Measurements from ENCODE around the gene OGFR.

Gene OGFR

DNA sequence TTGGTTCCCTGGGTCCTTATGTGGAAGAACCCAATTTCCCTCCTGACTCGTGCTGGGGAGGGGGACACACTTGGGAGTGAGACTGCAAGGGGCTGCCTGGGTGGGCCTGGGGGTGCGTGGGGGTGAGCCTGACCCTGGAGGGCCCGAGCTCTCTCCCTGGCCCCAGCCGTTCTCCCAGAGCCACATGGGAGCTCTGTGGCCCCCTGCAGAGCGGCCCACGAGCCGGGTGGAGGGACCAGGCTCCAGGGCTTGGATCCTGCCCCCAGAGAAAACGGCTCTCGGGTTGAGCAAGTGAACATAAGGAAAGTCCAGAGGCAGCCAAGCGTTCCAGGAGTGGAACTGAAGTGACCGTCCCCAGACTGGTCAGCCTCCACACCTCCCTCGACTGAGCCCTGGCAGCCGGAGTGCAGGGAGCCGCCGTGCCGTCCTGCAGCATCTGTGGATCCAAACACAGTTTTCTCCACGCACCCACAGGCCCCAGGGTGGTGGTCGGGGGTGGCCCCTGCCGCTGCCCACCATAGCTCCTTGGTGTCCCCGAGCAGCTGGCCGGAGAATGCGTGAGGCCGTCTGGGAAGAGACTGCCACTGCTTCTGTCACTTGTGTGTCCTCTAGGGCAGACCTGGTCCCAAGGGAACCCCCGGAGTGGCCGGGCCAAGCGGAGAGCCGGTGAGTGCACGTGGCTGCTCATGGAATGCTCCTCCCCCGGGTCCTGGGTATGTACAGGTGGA is 22.8 kb downstream of the OGFR start:
- DNase-seq: no peak

DNA sequence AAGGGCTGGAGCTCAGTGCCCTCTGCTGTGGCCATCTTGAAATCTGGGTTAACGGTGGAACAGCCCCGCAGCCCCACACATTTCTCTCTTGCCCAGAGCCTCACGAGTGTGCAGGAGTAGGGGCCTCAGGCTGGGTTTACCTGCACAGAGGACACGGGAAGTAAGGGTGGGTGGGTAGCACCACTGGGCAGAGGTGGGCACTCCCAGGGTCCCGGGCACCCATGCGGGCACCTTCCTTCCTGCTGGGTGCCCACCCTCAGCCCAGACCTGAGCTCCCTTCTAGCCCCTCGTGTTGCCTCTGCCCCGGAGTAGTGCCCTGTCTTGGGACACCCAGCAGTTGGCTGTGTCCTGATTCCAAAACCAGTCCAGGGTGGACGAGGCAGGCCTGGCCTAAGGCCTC is 23.4 kb downstream of the OGFR start:
- DNase-seq: no peak

DNA sequence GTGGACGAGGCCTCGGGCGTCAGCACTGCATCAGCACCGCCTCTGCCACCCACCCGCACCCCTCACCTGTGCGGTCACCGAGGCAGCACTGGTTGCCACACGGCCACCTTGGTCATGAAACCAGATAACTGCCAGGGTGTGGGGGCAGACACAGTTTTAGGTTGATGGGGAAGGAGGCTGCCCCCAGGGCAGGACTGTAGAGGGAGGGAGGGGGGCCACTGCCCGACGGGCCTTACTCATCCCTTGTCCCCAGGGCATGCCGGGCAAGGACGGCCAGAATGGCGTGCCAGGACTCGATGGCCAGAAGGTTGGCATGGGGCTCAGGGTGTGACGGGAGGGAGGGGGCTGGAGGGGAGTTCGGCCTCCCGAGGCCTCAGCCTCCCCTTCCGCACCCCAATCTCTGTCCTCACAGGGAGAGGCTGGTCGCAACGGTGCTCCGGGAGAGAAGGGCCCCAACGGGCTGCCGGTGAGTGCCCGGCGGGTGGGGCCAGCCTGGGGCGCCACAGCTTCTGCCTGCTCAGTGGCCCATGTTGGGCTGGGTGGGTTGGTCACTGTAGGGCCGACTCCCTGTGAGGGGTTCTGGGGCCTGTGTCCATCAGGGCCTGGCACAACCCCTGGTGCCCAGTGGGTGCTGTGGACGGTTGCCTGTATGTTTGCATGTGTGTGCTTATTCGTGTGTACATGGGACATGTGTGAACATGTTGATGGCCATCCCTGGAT is 24.0 kb downstream of the OGFR start:
- DNase-seq: no peak

DNA sequence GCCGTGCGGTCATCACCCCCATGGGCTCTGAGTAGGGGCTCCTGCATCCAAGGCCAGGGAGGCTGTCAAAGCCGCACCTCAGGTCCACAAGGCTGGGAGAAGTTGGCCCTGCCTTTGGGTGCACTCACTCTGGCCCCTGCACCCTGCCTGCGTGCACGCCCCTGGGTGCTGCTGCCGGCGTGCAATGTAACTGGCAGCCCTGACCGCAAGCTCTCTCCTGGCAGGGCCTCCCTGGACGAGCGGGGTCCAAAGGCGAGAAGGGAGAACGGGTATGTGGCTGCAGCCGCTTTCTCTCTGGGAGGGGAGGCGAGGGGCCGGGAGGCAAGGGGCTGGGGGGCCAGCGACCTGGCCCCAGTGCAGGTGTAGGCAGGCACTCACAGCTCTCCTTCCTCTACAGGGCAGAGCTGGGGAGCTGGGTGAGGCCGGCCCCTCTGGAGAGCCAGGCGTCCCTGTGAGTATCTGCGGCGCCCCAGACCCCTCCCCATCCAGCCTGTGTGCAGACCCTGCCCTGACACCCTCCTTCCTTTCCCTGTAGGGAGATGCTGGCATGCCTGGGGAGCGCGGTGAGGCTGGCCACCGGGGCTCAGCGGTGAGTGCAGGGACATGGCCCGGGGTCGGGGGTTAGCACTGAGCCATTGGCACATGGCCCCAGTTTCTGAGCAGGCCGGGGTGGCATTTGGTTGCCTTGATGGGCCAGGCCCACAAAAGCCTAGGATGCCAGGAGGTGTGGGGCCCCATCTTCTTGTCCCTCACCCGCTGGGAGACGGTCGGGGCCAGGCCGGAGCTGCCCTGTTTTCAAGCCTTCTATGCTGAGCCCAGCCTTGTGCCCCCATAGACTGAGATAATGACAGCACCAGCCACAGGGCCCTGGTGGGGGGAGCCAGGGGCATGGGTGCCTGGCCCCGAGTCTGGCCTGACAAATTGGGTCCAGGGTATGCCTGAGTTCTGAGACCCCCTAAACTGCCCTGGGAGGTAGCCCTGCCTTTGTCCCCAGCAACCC is 24.9 kb downstream of the OGFR start:
- no peak for DNase-seq

DNA sequence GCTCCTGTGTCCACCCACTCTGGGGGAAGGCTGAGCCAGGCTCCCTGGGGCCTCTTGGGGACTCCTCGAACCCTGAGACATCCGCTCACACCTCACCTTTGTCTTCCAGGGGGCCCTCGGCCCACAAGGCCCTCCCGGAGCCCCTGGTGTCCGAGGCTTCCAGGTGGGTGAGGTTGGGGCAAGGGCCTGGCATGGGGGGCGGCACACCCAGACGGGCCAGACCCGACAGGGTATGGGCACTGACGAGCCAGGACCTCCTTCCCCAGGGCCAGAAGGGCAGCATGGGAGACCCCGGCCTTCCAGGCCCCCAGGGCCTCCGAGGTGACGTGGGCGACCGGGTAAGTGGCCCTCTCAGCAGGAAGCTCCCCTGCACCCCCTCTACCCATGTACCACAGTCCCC is 25.6 kb downstream of the OGFR start:
- DNase-seq: no peak

DNA sequence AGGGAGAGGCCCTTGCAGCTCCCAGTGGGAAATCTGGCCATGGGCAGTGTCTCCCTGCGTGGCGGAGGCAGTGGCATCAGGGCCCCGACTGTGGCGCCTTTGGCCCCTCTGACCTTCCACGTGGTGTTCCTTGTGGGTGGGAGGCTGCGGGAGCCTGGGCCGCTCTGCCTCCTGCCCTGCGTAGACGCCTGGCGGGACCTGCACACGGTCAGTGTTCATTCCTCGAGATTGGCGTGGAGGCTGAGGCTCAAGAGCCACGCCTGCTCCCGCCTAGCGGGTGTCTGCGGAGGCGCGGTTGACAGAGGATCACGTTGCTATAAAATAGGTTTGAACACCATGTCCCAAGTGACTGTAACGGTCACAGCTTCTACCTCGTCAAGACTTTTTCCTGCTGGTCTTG is 26.2 kb downstream of the OGFR start:
- DNase-seq: no peak

DNA sequence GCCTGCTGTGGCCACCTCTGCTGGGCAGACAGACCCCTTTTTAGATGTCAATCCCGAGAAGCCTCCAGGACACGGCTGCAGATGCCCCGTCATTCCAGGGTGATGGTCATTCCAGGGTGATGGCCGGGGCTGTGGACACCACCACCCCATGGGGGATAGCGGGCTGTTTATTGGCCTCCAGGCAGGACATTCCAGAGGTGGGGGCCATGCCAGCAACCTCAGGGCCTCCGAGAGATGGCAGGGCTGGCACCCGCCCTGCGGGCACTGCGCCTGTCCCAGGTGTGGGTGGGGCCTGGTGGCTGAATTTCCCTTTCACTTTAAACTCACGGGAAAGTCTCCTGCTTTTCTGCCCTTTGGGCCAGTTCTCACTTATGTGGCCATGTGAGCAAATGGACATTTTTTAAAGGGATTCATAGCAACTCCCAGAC is 26.7 kb downstream of the OGFR start:
- no peak for DNase-seq

DNA sequence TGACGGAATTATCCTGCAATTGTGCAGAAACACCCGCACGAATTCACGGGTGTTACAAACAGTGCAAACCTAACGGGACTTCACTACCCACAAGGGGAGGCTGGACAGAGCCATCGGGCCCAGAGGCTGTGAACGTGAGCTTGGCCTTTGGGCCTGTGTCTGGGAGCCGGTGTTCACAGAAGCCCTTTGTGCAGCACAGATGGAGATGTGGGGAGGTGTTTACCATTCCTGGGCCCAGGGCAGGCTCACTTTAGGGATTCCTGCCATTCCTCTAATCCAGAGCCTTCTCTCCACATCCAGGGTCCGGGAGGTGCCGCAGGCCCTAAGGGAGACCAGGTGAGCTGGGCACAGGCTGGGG is 27.2 kb downstream of the OGFR start:
- DNase-seq: no peak

DNA sequence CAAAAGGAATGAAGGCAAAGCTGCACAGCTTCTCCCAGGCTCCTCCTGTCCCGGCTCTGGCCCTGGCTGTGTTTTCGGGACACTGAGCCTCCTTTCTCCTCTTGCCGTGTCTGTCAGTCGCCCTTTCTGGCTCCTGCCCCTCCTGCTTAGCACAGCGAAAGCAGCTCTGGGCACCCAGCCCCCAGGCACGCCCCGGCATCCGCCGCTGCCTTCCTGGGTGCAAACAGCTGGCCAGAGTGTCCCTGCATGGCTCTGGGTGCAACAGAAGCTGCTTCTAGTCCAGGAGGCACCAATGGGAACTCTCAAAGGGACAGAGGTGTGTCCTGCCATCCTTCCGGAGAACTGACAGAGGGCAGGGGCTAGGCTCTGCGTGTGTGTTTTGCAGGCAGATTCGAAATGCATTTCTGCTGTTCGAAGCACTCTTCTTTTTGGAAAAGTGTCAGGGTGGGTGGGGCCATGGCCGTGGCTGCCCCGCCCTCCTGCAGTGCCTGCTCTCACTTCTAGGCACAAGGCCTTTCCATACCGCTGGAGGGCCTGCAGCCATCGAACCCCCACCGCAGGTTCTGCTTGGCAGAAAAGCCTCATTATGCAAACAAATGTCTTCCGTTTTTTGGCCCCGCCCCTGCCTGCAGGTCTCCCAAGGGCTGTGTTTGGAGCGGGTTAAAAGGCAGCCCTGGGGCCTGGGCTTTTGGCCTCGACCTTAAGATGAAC is 27.7 kb downstream of the OGFR start:
- peak; percentile 87 for DNase-seq

DNA sequence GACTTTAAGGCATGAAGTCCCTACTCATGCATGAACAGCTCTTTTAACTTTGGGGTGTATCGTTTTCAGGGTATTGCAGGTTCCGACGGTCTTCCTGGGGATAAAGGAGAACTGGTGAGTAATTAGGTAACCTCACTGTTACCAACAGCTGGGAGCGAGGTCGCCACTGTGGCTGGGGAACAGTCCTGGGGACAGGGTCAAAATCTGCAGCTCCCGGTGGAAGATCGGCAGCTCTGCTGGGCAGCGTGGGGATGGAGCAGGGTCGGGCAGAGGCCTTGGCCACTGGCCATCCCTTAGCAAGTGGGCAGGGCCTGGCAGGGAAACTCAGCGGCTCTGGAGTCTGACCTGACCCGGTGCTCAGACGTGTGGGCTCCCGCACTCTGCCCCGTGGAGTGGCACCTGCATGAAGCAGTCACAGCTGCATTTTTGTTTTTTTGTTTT is 28.3 kb downstream of the OGFR start:
- peak; percentile 46 for DNase-seq

DNA sequence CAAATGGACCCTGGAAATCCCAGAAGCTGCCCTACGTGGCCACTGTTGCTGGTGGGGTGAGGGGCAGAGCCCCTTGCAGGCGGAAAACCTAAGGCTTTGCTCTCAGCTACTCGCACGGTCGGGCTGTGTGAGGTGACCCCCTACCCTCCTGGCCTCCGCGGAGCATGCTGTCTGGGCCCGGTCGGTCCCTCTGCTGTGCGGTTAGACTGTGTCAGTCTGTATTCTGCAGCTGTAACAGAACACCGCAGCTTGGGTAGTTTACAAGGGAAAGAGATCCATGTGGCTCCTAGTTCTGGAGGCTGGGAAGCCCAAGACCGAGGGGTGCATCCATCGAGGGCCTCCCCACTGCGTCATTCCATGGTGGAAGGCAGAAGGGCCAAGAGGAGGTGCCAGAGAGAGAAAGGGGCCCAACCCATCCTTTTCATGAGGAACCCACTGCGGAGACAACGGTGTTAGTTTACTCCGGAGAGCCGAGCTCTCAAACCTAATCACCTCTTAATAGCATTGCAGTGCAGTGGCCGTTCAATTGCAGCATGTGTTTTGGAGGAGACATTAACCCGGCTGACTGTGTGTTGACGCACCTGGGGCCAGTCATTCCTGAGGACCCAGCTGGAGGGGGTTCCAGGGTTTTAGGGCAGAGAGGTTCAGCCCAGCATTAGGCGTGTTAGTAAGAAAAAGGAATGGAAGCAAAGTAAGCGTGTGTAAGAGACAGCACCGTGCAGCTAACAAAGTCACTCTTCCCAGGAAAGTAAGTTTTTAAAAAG is 30.5 kb downstream of the OGFR start:
- no peak for DNase-seq

DNA sequence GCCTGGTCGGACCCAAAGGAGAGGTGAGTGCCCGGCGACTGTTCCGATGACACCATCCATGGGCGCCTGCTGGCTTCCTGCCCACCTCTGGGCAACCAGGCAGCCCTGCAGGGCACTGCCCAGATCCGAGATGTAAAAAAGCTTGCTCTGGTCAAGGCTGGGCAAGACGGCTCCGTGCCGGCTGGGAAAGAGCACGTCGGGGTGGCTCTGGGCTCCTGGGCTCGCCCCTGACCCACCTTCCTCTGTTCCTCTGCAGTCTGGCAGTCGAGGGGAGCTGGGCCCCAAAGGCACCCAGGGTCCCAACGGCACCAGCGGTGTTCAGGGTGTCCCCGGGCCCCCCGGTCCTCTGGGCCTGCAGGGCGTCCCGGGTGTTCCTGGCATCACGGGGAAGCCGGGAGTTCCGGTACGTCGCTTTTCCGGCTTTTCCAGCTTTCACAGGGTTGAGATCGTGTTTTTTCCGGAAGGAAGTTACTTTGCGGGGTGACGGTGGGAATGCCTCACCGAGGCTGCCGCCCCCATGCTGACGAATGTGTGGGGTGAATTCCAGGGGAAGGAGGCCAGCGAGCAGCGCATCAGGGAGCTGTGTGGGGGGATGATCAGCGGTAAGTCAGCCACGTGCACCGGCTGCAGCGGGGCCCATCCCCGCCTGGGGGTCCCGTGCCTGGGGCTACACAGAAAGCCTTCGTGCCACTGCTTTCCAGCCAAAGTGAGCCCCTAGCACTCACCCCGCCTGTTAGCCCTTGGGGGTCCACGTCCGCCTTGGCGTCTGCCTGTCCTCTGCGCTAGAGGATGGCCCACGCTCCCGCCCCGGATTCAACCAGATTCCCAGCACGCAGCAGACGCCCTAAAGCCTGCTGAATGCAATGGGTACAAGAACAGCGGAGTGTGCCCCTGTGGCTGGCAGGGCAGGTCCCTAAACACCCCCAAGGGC is 31.6 kb downstream of the OGFR start:
- DNase-seq: no peak

DNA sequence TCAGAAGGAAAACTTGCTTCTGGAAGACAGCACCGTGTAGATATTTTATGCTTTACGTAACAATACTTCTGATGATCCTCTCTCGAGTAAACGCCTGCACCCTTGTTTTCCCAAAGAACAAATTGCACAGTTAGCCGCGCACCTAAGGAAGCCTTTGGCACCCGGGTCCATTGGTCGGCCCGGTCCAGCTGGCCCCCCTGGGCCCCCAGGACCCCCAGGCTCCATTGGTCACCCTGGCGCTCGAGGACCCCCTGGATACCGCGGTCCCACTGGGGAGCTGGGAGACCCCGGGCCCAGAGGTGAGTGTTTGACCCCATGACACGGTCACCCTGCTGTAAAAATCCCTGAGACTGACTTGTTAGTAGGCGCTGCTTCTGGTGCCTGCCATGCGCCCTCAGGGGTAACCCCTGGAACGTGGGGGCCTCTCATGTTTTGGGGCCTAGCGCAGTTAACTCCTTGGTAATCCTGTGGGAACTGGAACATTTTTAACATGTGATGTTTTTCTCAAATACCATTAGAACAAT is 32.4 kb downstream of the OGFR start:
- no peak for DNase-seq

DNA sequence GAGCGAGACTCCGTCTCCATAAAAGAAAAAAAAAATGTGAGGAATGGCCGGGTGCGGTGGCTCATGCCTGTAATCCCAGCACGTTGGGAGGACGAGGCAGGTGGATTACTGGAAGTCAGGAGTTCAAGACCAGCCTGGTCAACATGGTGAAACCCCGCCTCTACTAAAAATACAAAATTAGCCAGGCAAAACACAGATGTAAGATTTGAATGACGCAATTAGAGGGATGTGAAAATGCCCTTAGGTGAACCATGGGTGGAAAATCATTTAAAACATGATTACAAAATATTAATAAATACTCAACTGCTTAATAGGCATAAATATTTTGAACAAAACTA is 33.1 kb downstream of the OGFR start:
- DNase-seq: peak; percentile 33

DNA sequence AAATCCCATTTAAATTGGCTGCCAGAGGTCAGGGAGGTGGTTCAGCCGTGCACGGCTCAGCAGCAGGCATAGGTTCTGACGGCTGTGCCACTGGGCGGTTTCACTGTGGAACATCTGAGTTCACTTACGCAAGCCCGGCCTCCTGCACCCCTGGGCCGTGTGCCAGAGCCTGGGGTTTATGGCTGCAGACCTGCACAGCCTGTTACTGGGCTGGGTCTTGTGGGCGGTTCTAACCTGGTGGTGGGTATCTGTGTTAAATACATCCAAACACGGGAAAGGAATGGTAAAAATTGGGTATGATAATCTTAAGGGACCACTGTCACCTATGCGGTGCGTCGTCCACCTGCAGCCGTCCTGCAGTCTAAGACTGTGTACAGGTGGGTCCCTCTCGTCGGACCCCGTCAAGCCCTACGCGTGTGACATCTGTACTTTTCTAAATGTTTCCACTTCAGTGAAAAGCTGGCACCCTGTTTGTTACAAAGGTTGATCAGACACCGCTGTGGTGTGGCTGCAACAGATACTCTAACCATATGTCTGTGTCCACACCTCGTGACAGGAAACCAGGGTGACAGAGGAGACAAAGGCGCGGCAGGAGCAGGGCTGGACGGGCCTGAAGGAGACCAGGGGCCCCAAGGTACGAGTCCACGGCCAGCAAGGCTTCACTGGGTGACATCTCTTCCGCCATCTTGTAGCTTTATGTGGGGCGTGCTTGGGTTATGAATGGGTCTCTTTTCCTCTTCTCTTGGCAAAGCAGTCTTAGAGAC is 33.7 kb downstream of the OGFR start:
- DNase-seq: no peak

DNA sequence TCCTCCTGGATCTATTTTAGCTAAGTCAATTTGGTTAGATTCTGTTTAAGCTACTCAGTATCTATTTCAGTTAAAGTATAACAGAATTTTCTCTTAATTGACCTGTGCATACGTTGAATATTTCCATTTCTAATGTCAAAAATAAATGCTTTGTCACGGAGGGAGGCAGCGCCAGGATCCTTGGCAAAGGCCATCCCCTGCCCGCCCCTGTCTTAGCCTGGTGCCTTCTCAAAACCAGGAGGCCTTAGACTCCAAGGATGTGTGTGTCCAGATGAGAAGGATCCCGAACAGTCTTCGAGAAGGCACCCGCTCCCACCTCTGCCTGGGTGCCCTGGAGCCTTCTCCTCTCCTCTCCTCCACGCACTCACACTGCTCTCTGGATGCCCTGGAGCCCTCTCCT is 34.6 kb downstream of the OGFR start:
- no peak for DNase-seq

DNA sequence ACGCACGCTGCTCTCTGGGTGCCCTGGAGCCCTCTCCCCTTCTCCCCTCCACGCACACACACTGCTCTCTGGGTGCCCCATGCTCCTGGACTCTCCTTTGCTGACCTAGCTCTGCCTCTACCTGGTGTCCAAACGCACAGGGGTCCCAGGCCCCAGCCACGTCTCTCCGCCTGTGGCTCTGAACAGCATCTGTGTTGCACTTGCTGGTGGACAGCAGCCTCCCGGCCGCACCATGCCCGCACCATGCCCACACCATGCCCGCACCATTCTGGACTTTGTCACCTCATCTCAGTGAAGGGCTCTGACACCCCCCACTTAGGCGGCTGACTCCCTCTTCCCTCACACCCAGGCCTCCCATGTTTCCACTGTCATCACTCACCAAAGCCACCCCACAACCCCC is 35.2 kb downstream of the OGFR start:
- DNase-seq: no peak

DNA sequence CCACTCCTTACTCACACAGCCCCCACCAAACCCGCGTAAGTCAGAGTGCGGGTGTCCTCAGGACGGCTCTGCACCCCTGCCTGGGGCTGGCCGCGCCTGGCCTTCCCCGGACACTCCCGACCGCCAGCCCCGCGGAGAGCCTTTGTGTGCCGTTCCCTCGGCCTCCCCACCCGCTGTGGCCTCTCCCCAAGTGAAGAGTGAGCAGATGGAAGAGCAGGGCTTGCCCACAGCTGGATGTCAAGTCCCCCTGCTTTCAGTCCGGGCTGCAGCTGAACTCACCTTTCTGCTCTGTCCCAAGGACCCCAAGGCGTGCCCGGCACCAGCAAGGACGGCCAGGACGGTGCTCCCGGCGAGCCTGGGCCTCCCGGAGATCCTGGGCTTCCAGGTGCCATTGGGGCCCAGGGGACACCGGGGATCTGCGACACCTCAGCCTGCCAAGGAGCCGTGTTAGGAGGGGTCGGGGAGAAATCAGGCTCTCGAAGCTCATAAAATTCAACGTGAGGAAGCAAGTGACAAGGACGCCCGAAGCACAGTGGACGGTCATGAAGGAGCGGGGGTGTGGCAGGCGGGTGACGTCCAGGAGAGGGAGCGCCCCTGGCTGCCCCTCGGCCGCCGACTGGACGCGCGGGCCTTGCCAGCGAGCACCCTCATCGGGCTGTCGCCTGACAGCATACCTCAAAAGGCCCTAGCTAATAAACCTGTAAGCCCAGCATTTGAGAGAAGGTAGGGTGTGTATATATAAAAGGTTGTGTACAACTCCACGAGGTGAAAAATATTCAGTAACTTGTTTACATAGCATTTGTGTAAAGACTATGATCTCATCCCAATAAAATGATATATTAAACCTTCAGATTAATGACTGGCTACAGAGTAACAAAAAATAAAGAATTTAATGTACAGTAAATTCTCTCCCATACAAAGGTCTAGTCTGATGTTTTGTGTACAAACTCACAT is 35.9 kb downstream of the OGFR start:
- DNase-seq: no peak
